Mesangial cell (primary cell): Measurements from ENCODE around the gene RBAK. TPM values are rescaled to one million over a fixed set of nuclear protein-coding genes. Genes with fewer than 3 reads are reported as not detected.

ENCODE experiments used
- total RNA-seq: library from RNA; depleted of rRNA; stranded (reverse); fragments of >200 nt; gene quantifications from 2 replicates; pipeline ENCODE4 v1.2.3, GENCODE V29; 2015

Gene RBAK
- total RNA-seq, result 2.0 and 4.6 TPM in 2 replicates

GRCh38 chr7:5045558-5046396 lies at the start of gene RBAK:
Gene RBAK (plus strand): TSS chr7:5045860. CDS start chr7:5048077, 2,217 bp downstream.

Other genes with a start within 250 kb of the RBAK start
- under 0.01 TPM in 1 of 2 replicates, not detected in the other for gene PAPOLB, start 183.8 kb upstream of the RBAK start, total RNA-seq
- 0.63 and 1.3 TPM in 2 replicates for gene RADIL, start 162.1 kb upstream of the RBAK start, total RNA-seq
- gene MMD2, start 86.7 kb upstream of the RBAK start, total RNA-seq, result not detected in 2 replicates
- gene WIPI2, start 144.4 kb downstream of the RBAK start, total RNA-seq, result 48.7 and 76.2 TPM in 2 replicates
- 4.2 and 22.9 TPM in 2 replicates for gene SLC29A4, start 237.1 kb downstream of the RBAK start, total RNA-seq